Measurements from ENCODE around the gene OLFML1. TPM values are rescaled to one million over a fixed set of nuclear protein-coding genes. Genes with fewer than 3 reads are reported as not detected.

Gene OLFML1
- total and polyA plus RNA-seq, 11 donors: 1.7 to 17.9 (median 4.0) TPM

GRCh38 chr11:7490535-7490934, 5.2 kb downstream of the OLFML1 start:
- TF ChIP-seq CTCF (IDR thresholded peaks at IDR 0.05): no peak
- no peak for TF ChIP-seq POLR2A (IDR thresholded peaks at IDR 0.05)
- H3K4me1 ChIP-seq: peaks cover 0 to 24% (median 7%) of the 10 kb centered on the region in 12 donors
- intact Hi-C loops (cut with DNase I): no loop called here
- H3K27ac ChIP-seq: peak overlapping the region in 1 of 12 donors; percentile 1
- no peaks in the 10 kb centered on the region for H3K27me3 ChIP-seq
- DNase-seq (no peak), ATAC-seq (peak in 1 of 4 donors; percentile 35)
- no peak overlapping the region for H3K4me3 ChIP-seq
- peaks cover 0 to 45% (median 4%) of the 10 kb centered on the region in 9 donors for H3K36me3 ChIP-seq
- no peaks in the 10 kb centered on the region for H3K9me3 ChIP-seq
- WGBS, 4 donors: 88 to 92% (median 90%) methylated on average over 1 of the region's 1 CpG

DNA sequence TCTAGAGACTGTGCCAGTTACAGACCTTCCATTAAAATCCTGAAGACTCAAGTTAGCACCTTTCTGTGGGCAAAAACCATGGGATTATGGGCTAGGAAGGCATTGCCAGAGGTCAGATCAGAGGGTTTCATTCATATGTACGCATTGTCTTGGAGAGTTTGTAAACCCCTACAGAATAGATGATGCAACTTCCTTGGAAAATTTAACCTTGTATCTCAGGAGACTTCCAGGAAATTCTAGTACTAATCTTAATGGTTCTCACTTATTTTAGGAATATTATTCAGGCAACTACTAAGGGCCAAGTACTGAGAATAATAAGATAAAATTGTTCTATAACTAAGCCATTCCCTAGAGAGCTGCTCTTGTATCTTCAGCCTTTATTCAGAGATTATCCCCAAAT, 6.9 kb downstream of the OLFML1 start:
- H3K27me3 ChIP-seq: no peaks in the 10 kb centered on the region
- intact Hi-C loops (cut with DNase I): no loop called here
- H3K9me3 ChIP-seq: no peaks in the 10 kb centered on the region
- no peak overlapping the region for H3K27ac ChIP-seq
- TF ChIP-seq CTCF (IDR thresholded peaks at IDR 0.05) (no peak), POLR2A (IDR thresholded peaks at IDR 0.05) (no peak)
- ATAC-seq: peak in 2 of 4 donors; percentile 31 to 47
- H3K4me1 ChIP-seq: peaks cover 0 to 27% (median 4%) of the 10 kb centered on the region in 12 donors
- DNase-seq: no peak
- peaks cover 0 to 54% (median 4%) of the 10 kb centered on the region in 9 donors for H3K36me3 ChIP-seq
- no peak overlapping the region for H3K4me3 ChIP-seq
- WGBS, 4 donors: 36 to 60% (median 44%) methylated on average over 1 of the region's 1 CpG

GRCh38 chr11:7493670-7494069, 8.4 kb downstream of the OLFML1 start:
- WGBS, 4 donors: 86 to 97% (median 96%) methylated on average over 2 of the region's 2 CpGs
- Histone ChIP-seq H3K36me3 (peaks cover 0 to 54% (median 4%) of the 10 kb centered on the region in 9 donors), H3K27me3 (no peaks in the 10 kb centered on the region), H3K27ac (no peak overlapping the region), H3K4me3 (no peak overlapping the region), H3K4me1 (peaks cover 0 to 25% (median 2%) of the 10 kb centered on the region in 12 donors), H3K9me3 (no peaks in the 10 kb centered on the region)
- intact Hi-C loops (cut with DNase I): no loop called here
- ATAC-seq: no peak
- TF ChIP-seq POLR2A (IDR thresholded peaks at IDR 0.05): no peak
- no peak for TF ChIP-seq CTCF (IDR thresholded peaks at IDR 0.05)
- DNase-seq: no peak

DNA sequence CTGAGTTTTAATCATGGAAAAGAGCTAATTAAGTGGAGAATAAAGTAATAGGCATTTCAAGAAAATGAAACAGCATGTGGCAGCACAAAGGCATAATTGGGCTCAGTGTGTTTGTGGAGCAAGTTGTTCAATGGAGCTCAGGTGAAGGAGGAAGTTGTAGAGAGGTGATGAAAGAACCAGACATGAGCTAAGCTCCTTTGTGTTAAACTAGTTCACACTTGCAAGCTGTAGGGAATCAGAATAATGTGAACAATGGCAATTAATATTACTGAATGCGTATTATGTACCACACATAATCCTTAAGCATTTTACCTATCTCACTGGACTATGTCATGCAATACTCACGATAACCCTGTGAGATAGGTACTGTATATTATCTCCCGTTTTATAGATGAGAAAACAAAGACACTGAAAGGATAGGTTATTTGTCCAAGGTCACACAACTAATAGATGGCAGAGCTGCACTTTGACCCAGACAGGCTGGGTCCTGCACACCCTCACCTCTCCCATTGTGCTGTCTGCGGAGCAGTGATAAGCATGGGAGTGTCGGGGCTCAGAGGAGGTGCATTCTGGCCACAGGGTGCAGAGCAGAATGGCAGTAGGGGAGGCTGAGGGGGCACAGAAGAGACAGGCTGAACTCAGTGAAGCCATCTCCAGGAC, 8.9 kb downstream of the OLFML1 start:
- WGBS, 4 donors: 87 to 93% (median 93%) methylated on average over 5 of the region's 5 CpGs
- TF ChIP-seq POLR2A (IDR thresholded peaks at IDR 0.05) (no peak), CTCF (IDR thresholded peaks at IDR 0.05) (no peak)
- intact Hi-C loops (cut with DNase I): no loop called here
- H3K36me3 ChIP-seq: peaks cover 0 to 50% (median 0%) of the 10 kb centered on the region in 9 donors
- no peak overlapping the region for H3K27ac ChIP-seq
- H3K4me3 ChIP-seq: no peak overlapping the region
- H3K27me3 ChIP-seq: no peaks in the 10 kb centered on the region
- H3K4me1 ChIP-seq: peaks cover 0 to 25% (median 2%) of the 10 kb centered on the region in 12 donors
- ATAC-seq (no peak), DNase-seq (no peak)
- H3K9me3 ChIP-seq: no peaks in the 10 kb centered on the region

All from heart left ventricle (tissue), 16 donors.